ENCODE results near the gene LMNB1.

LMNB1 gene

GRCh38 chr5:126855266-126855665 is 78.3 kb downstream of the LMNB1 start:
- no peak for DNase-seq (ENCODE audit: low read depth)

GRCh38 chr5:126857472-126858410 is 80.8 kb downstream of the LMNB1 start:
- DNase-seq (ENCODE audit: low read depth), result no peak

GRCh38 chr5:126858441-126858840 is 81.5 kb downstream of the LMNB1 start:
- no peak for DNase-seq (ENCODE audit: low read depth)

GRCh38 chr5:126863402-126863801 is 86.5 kb downstream of the LMNB1 start:
- no peak for DNase-seq (ENCODE audit: low read depth)

GRCh38 chr5:126864042-126864688 is 87.2 kb downstream of the LMNB1 start:
- no peak for DNase-seq (ENCODE audit: low read depth)

- no peak for DNase-seq (ENCODE audit: low read depth)
Observed at GRCh38 chr5:126865299-126865698, 88.4 kb downstream of the LMNB1 start.

GRCh38 chr5:126866851-126867636 is 90.1 kb downstream of the LMNB1 start:
- DNase-seq (ENCODE audit: low read depth), result no peak

GRCh38 chr5:126868338-126869004 is 91.5 kb downstream of the LMNB1 start:
- DNase-seq (ENCODE audit: low read depth), result no peak

- no peak for DNase-seq (ENCODE audit: low read depth)
Observed at GRCh38 chr5:126869005-126869451, 92.1 kb downstream of the LMNB1 start.

- no peak for DNase-seq (ENCODE audit: low read depth)
Observed at GRCh38 chr5:126871441-126871840, 94.5 kb downstream of the LMNB1 start.

- DNase-seq (ENCODE audit: low read depth), result no peak
Observed at GRCh38 chr5:126872561-126873354, 95.8 kb downstream of the LMNB1 start.

GRCh38 chr5:126875303-126875785 is 98.4 kb downstream of the LMNB1 start:
- no peak for DNase-seq (ENCODE audit: low read depth)

- no peak for DNase-seq (ENCODE audit: low read depth)
Observed at GRCh38 chr5:126877602-126878001, 100.7 kb downstream of the LMNB1 start.

GRCh38 chr5:126878085-126878484 is 101.1 kb downstream of the LMNB1 start:
- DNase-seq (ENCODE audit: low read depth), result no peak

- no peak for DNase-seq (ENCODE audit: low read depth)
Observed at GRCh38 chr5:126878634-126879033, 101.7 kb downstream of the LMNB1 start.

GRCh38 chr5:126881821-126882600 is 105.1 kb downstream of the LMNB1 start:
- DNase-seq (ENCODE audit: low read depth), result no peak

GRCh38 chr5:126883564-126884245 is 106.8 kb downstream of the LMNB1 start:
- DNase-seq (ENCODE audit: low read depth), result no peak

- no peak for DNase-seq (ENCODE audit: low read depth)
Observed at GRCh38 chr5:126884269-126884819, 107.4 kb downstream of the LMNB1 start.

All from stimulated activated CD4-positive, alpha-beta T cell treated with anti-CD3 and anti-CD28 coated beads, Interleukin-2, amount 100 ng/mL, for 4 hours (primary cell).